DND-41 (cell line): ENCODE measurements around the gene EVPLL.
"Not testable (repeated sequence)": the region's sequence is repeated elsewhere in the genome, so short reads cannot be mapped to it uniquely, and the experiment has no call there.

ENCODE experiments used
- EZH2 ChIP-seq: IDR thresholded peaks from 3 replicates; pipeline ENCODE4 v1.6.1; 2012; ENCODE audit warnings: borderline replicate concordance, low read depth, mild to moderate bottlenecking, moderate library complexity, low read length, inconsistent platforms; ENCODE audit not compliant: severe bottlenecking
- TF ChIP-seq, protein P1 (sequence below): IDR thresholded peaks from 2 replicates; pipeline ENCODE4 v1.5.1; 2012; ENCODE audit warnings: borderline replicate concordance, low read length, moderate library complexity, mild to moderate bottlenecking; ENCODE audit not compliant: poor library complexity, severe bottlenecking; ENCODE audit errors: extremely low read depth

DNA sequence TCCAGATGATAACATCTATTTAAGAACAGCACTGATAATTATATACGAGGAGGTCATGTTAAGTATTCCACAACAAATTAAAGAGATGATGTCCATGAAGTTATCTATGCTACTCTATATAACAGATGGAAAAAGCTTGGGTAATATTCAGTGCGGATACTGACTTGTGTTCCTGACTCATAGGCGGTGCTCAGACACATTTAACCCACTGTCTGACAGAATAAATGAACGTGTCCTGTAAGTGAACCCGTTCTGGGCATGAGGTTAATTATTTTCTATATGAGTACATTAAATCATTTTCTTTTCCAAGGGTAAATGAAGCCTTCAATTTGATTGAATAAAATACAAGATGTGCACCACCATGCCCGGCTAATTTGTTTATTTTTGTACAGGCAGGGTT, 31.7 kb downstream of the EVPLL start:
- TF ChIP-seq, protein P1, sequence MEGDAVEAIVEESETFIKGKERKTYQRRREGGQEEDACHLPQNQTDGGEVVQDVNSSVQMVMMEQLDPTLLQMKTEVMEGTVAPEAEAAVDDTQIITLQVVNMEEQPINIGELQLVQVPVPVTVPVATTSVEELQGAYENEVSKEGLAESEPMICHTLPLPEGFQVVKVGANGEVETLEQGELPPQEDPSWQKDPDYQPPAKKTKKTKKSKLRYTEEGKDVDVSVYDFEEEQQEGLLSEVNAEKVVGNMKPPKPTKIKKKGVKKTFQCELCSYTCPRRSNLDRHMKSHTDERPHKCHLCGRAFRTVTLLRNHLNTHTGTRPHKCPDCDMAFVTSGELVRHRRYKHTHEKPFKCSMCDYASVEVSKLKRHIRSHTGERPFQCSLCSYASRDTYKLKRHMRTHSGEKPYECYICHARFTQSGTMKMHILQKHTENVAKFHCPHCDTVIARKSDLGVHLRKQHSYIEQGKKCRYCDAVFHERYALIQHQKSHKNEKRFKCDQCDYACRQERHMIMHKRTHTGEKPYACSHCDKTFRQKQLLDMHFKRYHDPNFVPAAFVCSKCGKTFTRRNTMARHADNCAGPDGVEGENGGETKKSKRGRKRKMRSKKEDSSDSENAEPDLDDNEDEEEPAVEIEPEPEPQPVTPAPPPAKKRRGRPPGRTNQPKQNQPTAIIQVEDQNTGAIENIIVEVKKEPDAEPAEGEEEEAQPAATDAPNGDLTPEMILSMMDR = not testable (repeated sequence)
- TF ChIP-seq EZH2 = not testable (repeated sequence)
